GM18870 (cell line): Measurements from ENCODE around the gene SLC41A1.
A peak's percentile ranks its signal among the peaks of the same experiment; 100 is the strongest.
"Not testable (repeated sequence)": the region's sequence is repeated elsewhere in the genome, so short reads cannot be mapped to it uniquely, and the experiment has no call there.

Experiments
- ATAC-seq: cut with Tn5 transposase; IDR thresholded peaks from one replicate; pipeline ENCODE4 v1.9.1; 2021; ENCODE audit warnings: moderate library complexity; ENCODE audit not compliant: unreplicated experiment

The SLC41A1 gene

GRCh38 chr1:205812878-205813754, at the start of gene SLC41A1:
SLC41A1 (minus strand) TSS chr1:205813198; CDS start chr1:205810441, 2,757 bp downstream.
- peak; percentile 73 for ATAC-seq

- no peak for ATAC-seq
These were observed 48.5 kb upstream of the SLC41A1 start for GRCh38 chr1:205861540-205861939.

- no peak for ATAC-seq
These were observed 45.4 kb upstream of the SLC41A1 start for GRCh38 chr1:205858141-205858961.

- ATAC-seq = not testable (repeated sequence)
These were observed 44.5 kb upstream of the SLC41A1 start for GRCh38 chr1:205857501-205857900.

GRCh38 chr1:205856433-205856832, 43.4 kb upstream of the SLC41A1 start:
- ATAC-seq = no peak

GRCh38 chr1:205852969-205853368, 40.0 kb upstream of the SLC41A1 start:
- ATAC-seq = no peak

GRCh38 chr1:205851993-205852392, 39.0 kb upstream of the SLC41A1 start:
- ATAC-seq = no peak

- peak; percentile 78 for ATAC-seq
These were observed 36.8 kb upstream of the SLC41A1 start, which contains the start of gene PM20D1 for GRCh38 chr1:205849619-205850355. PM20D1 (minus strand) TSS chr1:205850132; CDS start chr1:205850072, 60 bp downstream.

- ATAC-seq = no peak
These were observed 30.2 kb upstream of the SLC41A1 start for GRCh38 chr1:205843036-205843859.

- no peak for ATAC-seq
These were observed 29.2 kb upstream of the SLC41A1 start for GRCh38 chr1:205842229-205842628.

GRCh38 chr1:205840146-205840923, 27.3 kb upstream of the SLC41A1 start:
- ATAC-seq = no peak

GRCh38 chr1:205837382-205837970, 24.5 kb upstream of the SLC41A1 start:
- ATAC-seq = no peak

GRCh38 chr1:205834751-205835150, 21.8 kb upstream of the SLC41A1 start:
- no peak for ATAC-seq

- no peak for ATAC-seq
These were observed 19.3 kb upstream of the SLC41A1 start for GRCh38 chr1:205832326-205832751.

- ATAC-seq = no peak
These were observed 14.6 kb upstream of the SLC41A1 start for GRCh38 chr1:205827623-205828022.

- no peak for ATAC-seq
These were observed 14.0 kb upstream of the SLC41A1 start for GRCh38 chr1:205826995-205827394.

GRCh38 chr1:205826016-205826806, 13.2 kb upstream of the SLC41A1 start:
- ATAC-seq = no peak

GRCh38 chr1:205824180-205824579, 11.2 kb upstream of the SLC41A1 start:
- no peak for ATAC-seq
